ENCODE measurements around the gene CDK5RAP3.

Gene CDK5RAP3

DNA sequence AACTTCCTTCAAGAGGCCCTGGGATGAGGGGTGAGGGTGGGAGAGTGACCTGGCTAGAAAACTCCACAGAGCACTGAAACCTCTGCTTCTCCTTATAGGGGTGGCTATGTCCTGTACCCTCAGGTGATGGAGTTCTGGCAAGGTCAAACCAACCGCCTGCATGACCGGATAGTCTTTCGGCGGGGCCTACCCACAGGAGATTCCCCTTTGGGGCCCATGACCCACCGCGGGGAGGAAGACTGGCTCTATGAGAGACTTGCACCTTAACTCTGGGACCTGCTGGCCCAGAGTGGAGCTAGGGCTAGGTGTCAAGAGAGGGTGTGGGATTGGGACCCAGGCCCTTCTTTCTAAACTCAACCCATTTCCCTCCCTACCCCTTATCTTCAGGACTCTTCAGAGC, 24.4 kb upstream of the CDK5RAP3 start:
- Mint-ChIP-seq H3K27me3 (ENCODE audit: low read depth) (no peaks in the 10 kb centered on the region), H3K4me1 (peaks cover 10% of the 10 kb centered on the region), H3K27ac (peak overlapping the region in 1 of 3 experiments; percentile 68), H3K9me3 (no peaks in the 10 kb centered on the region), H3K36me3 (ENCODE audit: low read depth) (no peaks in the 10 kb centered on the region), H3K4me3 (no peak overlapping the region)
- TF ChIP-seq, protein P1, sequence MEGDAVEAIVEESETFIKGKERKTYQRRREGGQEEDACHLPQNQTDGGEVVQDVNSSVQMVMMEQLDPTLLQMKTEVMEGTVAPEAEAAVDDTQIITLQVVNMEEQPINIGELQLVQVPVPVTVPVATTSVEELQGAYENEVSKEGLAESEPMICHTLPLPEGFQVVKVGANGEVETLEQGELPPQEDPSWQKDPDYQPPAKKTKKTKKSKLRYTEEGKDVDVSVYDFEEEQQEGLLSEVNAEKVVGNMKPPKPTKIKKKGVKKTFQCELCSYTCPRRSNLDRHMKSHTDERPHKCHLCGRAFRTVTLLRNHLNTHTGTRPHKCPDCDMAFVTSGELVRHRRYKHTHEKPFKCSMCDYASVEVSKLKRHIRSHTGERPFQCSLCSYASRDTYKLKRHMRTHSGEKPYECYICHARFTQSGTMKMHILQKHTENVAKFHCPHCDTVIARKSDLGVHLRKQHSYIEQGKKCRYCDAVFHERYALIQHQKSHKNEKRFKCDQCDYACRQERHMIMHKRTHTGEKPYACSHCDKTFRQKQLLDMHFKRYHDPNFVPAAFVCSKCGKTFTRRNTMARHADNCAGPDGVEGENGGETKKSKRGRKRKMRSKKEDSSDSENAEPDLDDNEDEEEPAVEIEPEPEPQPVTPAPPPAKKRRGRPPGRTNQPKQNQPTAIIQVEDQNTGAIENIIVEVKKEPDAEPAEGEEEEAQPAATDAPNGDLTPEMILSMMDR (IDR thresholded peaks at IDR 0.05; ENCODE audit: unreplicated experiment in 3 of 3) = no peak

DNA sequence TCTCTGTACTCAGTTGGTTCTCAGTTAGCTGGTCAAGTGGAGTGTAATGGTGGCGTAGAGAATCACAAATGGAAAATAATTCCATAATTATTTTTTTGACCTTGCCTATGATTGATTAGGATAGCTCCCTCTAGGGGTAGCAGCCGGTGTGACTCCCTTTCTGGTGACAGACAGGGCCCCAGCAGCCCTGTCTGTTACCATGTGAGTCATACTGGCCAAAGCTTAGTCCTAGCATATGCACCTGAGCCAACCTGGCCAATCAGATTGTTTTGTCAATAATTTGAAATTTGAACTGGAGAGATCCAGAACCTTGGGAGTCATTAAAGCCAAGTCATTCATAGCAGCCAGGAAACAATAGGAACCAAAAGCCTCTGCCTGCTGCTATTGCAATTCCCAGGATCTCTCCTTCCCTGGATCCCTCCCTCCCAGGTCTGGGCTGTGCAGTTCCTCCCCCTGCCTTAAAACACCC, 23.9 kb upstream of the CDK5RAP3 start:
- Mint-ChIP-seq H3K27me3 (ENCODE audit: low read depth) (no peaks in the 10 kb centered on the region), H3K27ac (peak overlapping the region in 2 of 3 experiments; percentile 68 to 70), H3K4me1 (peaks cover 10% of the 10 kb centered on the region), H3K9me3 (no peaks in the 10 kb centered on the region), H3K4me3 (no peak overlapping the region), H3K36me3 (ENCODE audit: low read depth) (no peaks in the 10 kb centered on the region)
- TF ChIP-seq, protein P1 (IDR thresholded peaks at IDR 0.05; ENCODE audit: unreplicated experiment in 3 of 3) = peak; percentile 66 to 77 (median 77)

DNA sequence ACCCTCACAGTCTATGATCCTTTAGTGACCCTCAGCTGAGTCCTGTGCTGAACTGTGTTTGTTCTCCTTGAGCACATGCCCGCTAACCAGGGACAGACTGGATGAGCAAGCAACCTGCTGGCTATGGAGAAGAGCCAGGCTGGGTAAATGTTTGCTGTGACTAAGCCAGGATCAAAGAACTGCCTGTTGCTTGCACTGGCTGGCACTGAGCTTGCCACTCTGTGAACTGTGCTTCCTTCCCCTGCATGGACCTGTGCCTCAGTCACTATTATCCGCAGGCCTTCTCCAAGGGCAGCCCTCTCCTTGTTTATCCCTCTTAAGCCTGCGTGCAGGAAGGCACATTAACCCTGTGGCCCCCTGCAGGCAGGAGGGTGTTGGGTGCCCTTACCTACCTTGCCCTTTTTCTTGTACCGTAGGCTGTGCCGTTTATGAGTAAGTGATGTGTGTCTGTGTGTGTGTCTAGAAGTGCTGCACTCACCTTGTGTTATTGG, 22.2 kb upstream of the CDK5RAP3 start:
- peaks cover 10% of the 10 kb centered on the region for H3K4me1 Mint-ChIP-seq
- peak overlapping the region in 2 of 3 experiments; percentile 54 to 61 for H3K4me3 Mint-ChIP-seq
- TF ChIP-seq, protein P1 (IDR thresholded peaks at IDR 0.05; ENCODE audit: unreplicated experiment in 3 of 3) = no peak
- H3K9me3 Mint-ChIP-seq = no peaks in the 10 kb centered on the region
- no peaks in the 10 kb centered on the region for H3K36me3 Mint-ChIP-seq (ENCODE audit: low read depth)
- peak overlapping the region; percentile 55 to 77 (median 70) for H3K27ac Mint-ChIP-seq
- no peaks in the 10 kb centered on the region for H3K27me3 Mint-ChIP-seq (ENCODE audit: low read depth)

DNA sequence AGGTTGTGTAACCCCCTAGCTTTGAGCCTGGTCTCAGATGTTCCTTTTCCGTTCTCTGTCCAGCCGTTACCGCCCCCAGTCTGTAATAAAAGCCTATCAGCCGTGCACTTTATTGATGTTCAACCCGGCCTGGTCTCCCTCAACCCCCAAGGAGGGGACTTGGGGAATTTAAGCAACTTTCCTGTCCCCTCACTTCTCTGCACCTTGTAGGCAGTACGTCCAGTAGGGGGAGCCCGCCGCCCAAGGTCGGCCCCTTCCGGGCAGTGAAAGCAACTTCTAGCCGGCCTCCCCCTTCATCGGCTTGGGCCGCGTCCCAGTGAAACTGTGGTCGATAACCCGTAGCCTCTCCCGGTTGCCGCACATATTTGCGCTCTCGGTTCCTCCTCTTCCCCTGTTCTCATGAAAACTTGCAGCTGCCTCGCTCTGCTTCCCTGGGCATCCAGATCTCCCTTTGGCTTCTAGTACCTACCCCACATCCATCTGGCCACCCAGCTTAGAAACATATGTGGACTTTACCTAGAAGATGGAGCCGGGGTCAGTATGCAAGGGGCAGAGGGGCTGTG, 21.6 kb upstream of the CDK5RAP3 start:
- TF ChIP-seq, protein P1 (IDR thresholded peaks at IDR 0.05; ENCODE audit: unreplicated experiment in 3 of 3) = peak; percentile 86 to 95 (median 88)
- no peaks in the 10 kb centered on the region for H3K27me3 Mint-ChIP-seq (ENCODE audit: low read depth)
- H3K4me3 Mint-ChIP-seq = peak overlapping the region; percentile 9 to 61 (median 54)
- H3K4me1 Mint-ChIP-seq = peaks cover 11% of the 10 kb centered on the region
- peak overlapping the region; percentile 55 to 77 (median 70) for H3K27ac Mint-ChIP-seq
- no peaks in the 10 kb centered on the region for H3K9me3 Mint-ChIP-seq
- H3K36me3 Mint-ChIP-seq (ENCODE audit: low read depth) = no peaks in the 10 kb centered on the region

DNA sequence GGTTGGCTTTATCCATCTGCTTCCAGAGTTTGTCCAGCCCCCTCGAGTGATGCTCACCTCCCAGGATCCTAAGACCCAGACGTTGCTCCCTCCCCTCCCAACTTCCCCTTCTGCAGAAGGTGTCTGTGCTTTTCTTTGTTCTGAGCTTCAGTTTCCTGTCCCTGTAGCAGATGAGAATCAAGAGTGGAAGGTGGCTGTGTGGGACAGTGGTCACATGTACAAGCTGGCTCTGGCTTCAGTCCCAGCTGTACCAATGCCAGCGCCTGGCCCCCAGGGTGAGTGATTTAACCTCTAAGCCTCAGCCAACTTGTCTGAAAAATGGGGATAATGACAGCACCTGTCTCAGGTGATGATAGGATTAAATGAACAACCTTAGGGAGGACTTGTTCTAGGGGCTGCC, 21.0 kb upstream of the CDK5RAP3 start:
- Mint-ChIP-seq H3K27ac (peak overlapping the region in 2 of 3 experiments; percentile 55 to 70), H3K4me3 (no peak overlapping the region), H3K27me3 (ENCODE audit: low read depth) (no peaks in the 10 kb centered on the region), H3K4me1 (peaks cover 15% of the 10 kb centered on the region), H3K9me3 (no peaks in the 10 kb centered on the region), H3K36me3 (ENCODE audit: low read depth) (no peaks in the 10 kb centered on the region)
- TF ChIP-seq, protein P1 (IDR thresholded peaks at IDR 0.05; ENCODE audit: unreplicated experiment in 3 of 3) = no peak

DNA sequence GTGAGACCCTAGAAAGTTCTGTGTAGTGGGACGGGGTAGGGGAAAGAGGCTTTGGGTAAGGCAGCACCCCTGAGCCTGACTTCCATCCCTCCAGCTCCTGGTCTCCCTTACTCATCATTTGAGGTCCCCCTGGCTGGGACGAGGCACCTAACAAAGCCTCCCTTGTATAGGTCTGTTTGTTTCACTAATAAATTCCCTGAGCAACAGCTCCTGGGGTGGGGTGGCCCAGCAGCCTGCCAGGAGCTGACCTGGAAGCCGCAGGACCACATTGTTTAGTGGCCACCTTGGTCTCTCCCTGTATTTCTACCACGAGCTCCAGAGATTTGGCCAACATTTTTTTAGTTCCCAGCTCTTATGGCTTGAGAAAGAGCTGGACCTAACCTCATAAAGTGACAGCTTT, 20.5 kb upstream of the CDK5RAP3 start:
- no peak overlapping the region for H3K27ac Mint-ChIP-seq
- TF ChIP-seq, protein P1 (IDR thresholded peaks at IDR 0.05; ENCODE audit: unreplicated experiment in 3 of 3) = no peak
- H3K4me3 Mint-ChIP-seq = no peak overlapping the region
- no peaks in the 10 kb centered on the region for H3K36me3 Mint-ChIP-seq (ENCODE audit: low read depth)
- H3K9me3 Mint-ChIP-seq = no peaks in the 10 kb centered on the region
- peaks cover 15% of the 10 kb centered on the region for H3K4me1 Mint-ChIP-seq
- H3K27me3 Mint-ChIP-seq (ENCODE audit: low read depth) = no peaks in the 10 kb centered on the region

Data from nephron (organoid).